Liver (tissue), 9 donors: Measurements from ENCODE around the gene GSAP. TPM values are rescaled to one million over a fixed set of nuclear protein-coding genes. Genes with fewer than 3 reads are reported as not detected.

Experiments used
- DNase-seq: peaks from one replicate; pipeline ENCODE4 v3.0.0-alpha.2; 2017; ENCODE audit warnings: low spot score
- H3K27ac ChIP-seq, 2 donors: one replicate each; pipeline ENCODE4 v1.7.0; 2013; ENCODE audit warnings: inconsistent platforms in 2 of 2, low read length in 2 of 2, control low read depth in 1 of 2, low read depth in 1 of 2, mild to moderate bottlenecking in 1 of 2
- H3K27me3 ChIP-seq, 4 donors: one replicate each; pipeline versions ENCODE4 v1.6.1 to v1.7.0; 2013; ENCODE audit warnings: low read length in 3 of 4, inconsistent platforms in 1 of 4, mild to moderate bottlenecking in 1 of 4, moderate library complexity in 1 of 4; ENCODE audit not compliant: control insufficient read depth in 4 of 4, insufficient read depth in 4 of 4
- H3K36me3 ChIP-seq, 4 donors: one replicate each; pipeline versions ENCODE4 v1.6.1 to v1.7.0; 2013; ENCODE audit warnings: low read length in 3 of 4, mild to moderate bottlenecking in 3 of 4, low read depth in 1 of 4, moderate library complexity in 1 of 4; ENCODE audit not compliant: control insufficient read depth in 4 of 4, insufficient read depth in 3 of 4
- H3K4me1 ChIP-seq, 4 donors: one replicate each; pipeline versions ENCODE4 v1.6.1 to v1.7.0; 2013; ENCODE audit warnings: low read length in 3 of 4, mild to moderate bottlenecking in 3 of 4, moderate library complexity in 1 of 4; ENCODE audit not compliant: control insufficient read depth in 4 of 4, insufficient read depth in 4 of 4
- H3K4me3 ChIP-seq, 3 donors: one replicate each; pipeline versions ENCODE4 v1.6.1 to v1.7.0; 2013; ENCODE audit warnings: low read length in 3 of 3, control low read depth in 1 of 3, low read depth in 1 of 3, mild to moderate bottlenecking in 1 of 3
- H3K9ac ChIP-seq, 2 donors: one replicate each; pipeline ENCODE4 v1.7.0; 2013; ENCODE audit warnings: low read length in 2 of 2, mild to moderate bottlenecking in 2 of 2, moderate library complexity in 2 of 2, control low read depth in 1 of 2, low read depth in 1 of 2
- H3K9me3 ChIP-seq, 4 donors: one replicate each; pipeline versions ENCODE4 v1.6.1 to v1.7.0; 2013; ENCODE audit warnings: low read length in 3 of 4; ENCODE audit not compliant: control insufficient read depth in 4 of 4
- EGR1 ChIP-seq, 2 donors: IDR thresholded peaks; 2 replicates each; pipeline ENCODE4 v1.6.1; 2016 to 2018; ENCODE audit warnings: antibody characterized with exemption in 2 of 2, low read depth in 2 of 2
- FOXA1 ChIP-seq: IDR thresholded peaks from 2 replicates; pipeline ENCODE4 v1.6.1; 2016; ENCODE audit warnings: antibody characterized with exemption
- GABPA ChIP-seq, 2 donors: IDR thresholded peaks in 1 of 2; conservative IDR thresholded peaks in 1 of 2; 2 replicates each; pipeline ENCODE4 v1.6.1; 2016; ENCODE audit warnings: antibody characterized with exemption in 2 of 2, mild to moderate bottlenecking in 1 of 2, moderate library complexity in 1 of 2
- HNF4G ChIP-seq: IDR thresholded peaks from 2 replicates; pipeline ENCODE4 v1.6.1; 2016; ENCODE audit warnings: antibody characterized with exemption
- JUND ChIP-seq, 2 donors: IDR thresholded peaks; 2 replicates each; pipeline ENCODE4 v1.6.1; 2016; ENCODE audit warnings: antibody characterized with exemption in 2 of 2
- RAD21 ChIP-seq, 2 donors: IDR thresholded peaks; 2 replicates each; pipeline ENCODE4 v1.6.1; 2016; ENCODE audit warnings: antibody characterized with exemption in 2 of 2, mild to moderate bottlenecking in 2 of 2
- RXRA ChIP-seq, 2 donors: IDR thresholded peaks; 2 replicates each; pipeline ENCODE4 v1.6.1; 2017 to 2018; ENCODE audit warnings: antibody characterized with exemption in 2 of 2, mild to moderate bottlenecking in 1 of 2
- YY1 ChIP-seq: IDR thresholded peaks from 2 replicates; pipeline ENCODE4 v1.6.1; 2016; ENCODE audit warnings: antibody characterized with exemption, mild to moderate bottlenecking
- WGBS: extraction: QIAGEN DNeasy Blood & Tissue Kit; methylation state at CpG from one replicate; pipeline ENCODE4 v1.1.7; 2013; 5-methylcytosine and 5-hydroxymethylcytosine counted together
- polyA plus RNA-seq, 2 donors: library from polyadenylated mRNA; stranded (reverse) in 1 of 2; unstranded in 1 of 2; fragments of 200-250 nt in 1 of 2; fragments of >200 nt in 1 of 2; fragmentation: Nextera tagmentation in 1 of 2; extraction: Ambion mirVana in 1 of 2; gene quantifications; one replicate each; pipeline versions ENCODE4 v1.2.1 to v1.2.3, GENCODE V29; 2013 to 2015
- total RNA-seq, 2 donors: library from RNA; depleted of rRNA; stranded (reverse); fragments of >200 nt; gene quantifications; one replicate each; pipeline ENCODE4 v1.2.3, GENCODE V29; 2014
- TF ChIP-seq, protein P1 (sequence below): fragments of 150-350 bp; IDR thresholded peaks from 2 replicates; pipeline ENCODE4 v1.5.1; 2017; ENCODE audit warnings: improper control_type of control experiment, low read depth, low read length; ENCODE audit not compliant: missing input control
- TF ChIP-seq, protein P2 (sequence below): IDR thresholded peaks from 2 replicates; pipeline ENCODE4 v1.6.1; 2016; ENCODE audit warnings: antibody characterized with exemption
- TF ChIP-seq, protein P3 (sequence below): IDR thresholded peaks from 2 replicates; pipeline ENCODE4 v1.6.1; 2016; ENCODE audit warnings: antibody characterized with exemption
- donor health status: healthy.
- donor health status: healthy.
- donor health status: healthy.
- donor health status: healthy.
- donor health status: healthy.

The GSAP gene
- total and polyA plus RNA-seq, 4 donors: 4.1 to 30.9 (median 17.7) TPM

DNA sequence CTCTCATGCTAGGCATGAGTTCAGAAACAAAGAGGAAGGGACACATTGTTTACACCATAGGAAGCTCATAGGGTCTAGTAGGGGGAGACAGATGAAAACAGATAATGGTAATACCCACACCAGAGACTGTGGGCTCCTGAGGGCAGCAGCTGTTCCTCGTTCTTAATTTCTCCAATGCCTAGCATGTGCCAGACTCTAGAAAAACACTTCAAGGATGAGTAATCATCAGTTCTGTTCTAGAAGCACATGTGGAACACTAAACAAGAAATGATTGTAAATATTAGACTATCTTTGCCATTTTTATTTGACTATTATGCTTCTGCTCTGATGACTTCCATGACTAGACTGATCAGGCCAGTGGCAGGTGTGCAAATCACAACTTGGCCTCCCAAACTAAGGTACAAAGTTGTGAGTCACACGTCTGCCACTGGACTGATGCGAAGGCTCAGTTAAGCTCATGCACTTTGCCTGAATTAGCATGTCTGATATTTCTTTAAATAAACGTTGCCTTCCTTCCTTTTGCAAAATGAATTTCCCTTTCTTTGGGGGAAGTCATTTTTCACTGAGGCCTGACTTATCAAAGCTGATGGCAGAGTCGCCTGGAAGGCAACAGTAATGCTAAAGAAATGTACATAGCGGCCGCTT lies 127.4 kb downstream of the GSAP start:
- TF ChIP-seq, protein P1, sequence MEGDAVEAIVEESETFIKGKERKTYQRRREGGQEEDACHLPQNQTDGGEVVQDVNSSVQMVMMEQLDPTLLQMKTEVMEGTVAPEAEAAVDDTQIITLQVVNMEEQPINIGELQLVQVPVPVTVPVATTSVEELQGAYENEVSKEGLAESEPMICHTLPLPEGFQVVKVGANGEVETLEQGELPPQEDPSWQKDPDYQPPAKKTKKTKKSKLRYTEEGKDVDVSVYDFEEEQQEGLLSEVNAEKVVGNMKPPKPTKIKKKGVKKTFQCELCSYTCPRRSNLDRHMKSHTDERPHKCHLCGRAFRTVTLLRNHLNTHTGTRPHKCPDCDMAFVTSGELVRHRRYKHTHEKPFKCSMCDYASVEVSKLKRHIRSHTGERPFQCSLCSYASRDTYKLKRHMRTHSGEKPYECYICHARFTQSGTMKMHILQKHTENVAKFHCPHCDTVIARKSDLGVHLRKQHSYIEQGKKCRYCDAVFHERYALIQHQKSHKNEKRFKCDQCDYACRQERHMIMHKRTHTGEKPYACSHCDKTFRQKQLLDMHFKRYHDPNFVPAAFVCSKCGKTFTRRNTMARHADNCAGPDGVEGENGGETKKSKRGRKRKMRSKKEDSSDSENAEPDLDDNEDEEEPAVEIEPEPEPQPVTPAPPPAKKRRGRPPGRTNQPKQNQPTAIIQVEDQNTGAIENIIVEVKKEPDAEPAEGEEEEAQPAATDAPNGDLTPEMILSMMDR: no peak
- TF ChIP-seq FOXA1 (no peak), RAD21 (IDR thresholded peaks at IDR 0.05) (no peak), GABPA (IDR thresholded peaks at IDR 0.05 in 1 of 2, conservative IDR thresholded peaks at IDR 0.05 in 1 of 2) (no peak), RXRA (IDR thresholded peaks at IDR 0.05) (no peak), HNF4G (no peak), JUND (IDR thresholded peaks at IDR 0.05) (no peak)
- TF ChIP-seq, protein P2, sequence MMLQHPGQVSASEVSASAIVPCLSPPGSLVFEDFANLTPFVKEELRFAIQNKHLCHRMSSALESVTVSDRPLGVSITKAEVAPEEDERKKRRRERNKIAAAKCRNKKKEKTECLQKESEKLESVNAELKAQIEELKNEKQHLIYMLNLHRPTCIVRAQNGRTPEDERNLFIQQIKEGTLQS: no peak
- TF ChIP-seq, protein P3, sequence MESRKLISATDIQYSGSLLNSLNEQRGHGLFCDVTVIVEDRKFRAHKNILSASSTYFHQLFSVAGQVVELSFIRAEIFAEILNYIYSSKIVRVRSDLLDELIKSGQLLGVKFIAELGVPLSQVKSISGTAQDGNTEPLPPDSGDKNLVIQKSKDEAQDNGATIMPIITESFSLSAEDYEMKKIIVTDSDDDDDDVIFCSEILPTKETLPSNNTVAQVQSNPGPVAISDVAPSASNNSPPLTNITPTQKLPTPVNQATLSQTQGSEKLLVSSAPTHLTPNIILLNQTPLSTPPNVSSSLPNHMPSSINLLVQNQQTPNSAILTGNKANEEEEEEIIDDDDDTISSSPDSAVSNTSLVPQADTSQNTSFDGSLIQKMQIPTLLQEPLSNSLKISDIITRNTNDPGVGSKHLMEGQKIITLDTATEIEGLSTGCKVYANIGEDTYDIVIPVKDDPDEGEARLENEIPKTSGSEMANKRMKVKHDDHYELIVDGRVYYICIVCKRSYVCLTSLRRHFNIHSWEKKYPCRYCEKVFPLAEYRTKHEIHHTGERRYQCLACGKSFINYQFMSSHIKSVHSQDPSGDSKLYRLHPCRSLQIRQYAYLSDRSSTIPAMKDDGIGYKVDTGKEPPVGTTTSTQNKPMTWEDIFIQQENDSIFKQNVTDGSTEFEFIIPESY: no peak
- Histone ChIP-seq H3K27ac (no peak overlapping the region), H3K4me3 (no peak overlapping the region), H3K27me3 (no peaks in the 10 kb centered on the region), H3K36me3 (no peaks in the 10 kb centered on the region), H3K9me3 (no peaks in the 10 kb centered on the region), H3K4me1 (no peaks in the 10 kb centered on the region), H3K9ac (no peak overlapping the region)
- WGBS: 76% methylated on average over 7 of the region's 7 CpGs
- no peak for DNase-seq

DNA sequence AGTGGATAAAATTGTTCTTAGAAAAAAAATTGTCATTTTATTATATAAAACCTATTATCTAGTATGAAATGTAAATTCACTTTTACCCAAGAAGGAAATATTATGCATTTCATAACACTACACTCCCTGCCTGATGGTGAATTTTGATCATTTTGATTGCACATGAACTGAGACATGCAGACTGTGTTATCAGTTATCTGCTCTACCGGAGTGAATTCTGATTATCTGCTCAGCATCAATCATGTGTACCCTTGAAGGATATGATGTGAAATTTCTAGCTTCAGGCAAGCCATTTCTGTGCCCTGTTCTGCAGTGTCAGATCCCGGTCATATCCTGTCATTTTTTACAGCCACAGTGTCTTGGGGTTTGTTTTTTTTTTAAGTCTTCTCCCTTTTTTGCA lies 131.5 kb downstream of the GSAP start:
- 80% methylated on average over 2 of the region's 2 CpGs for WGBS
- H3K27me3 ChIP-seq: no peaks in the 10 kb centered on the region
- no peak for DNase-seq
- no peaks in the 10 kb centered on the region for H3K9me3 ChIP-seq
- H3K27ac ChIP-seq: no peak overlapping the region
- peaks cover 0 to 6% (median 2%) of the 10 kb centered on the region in 4 donors for H3K4me1 ChIP-seq
- no peaks in the 10 kb centered on the region for H3K36me3 ChIP-seq
- no peak overlapping the region for H3K4me3 ChIP-seq
- no peak for TF ChIP-seq YY1
- no peak for TF ChIP-seq GABPA (IDR thresholded peaks at IDR 0.05 in 1 of 2, conservative IDR thresholded peaks at IDR 0.05 in 1 of 2)
- TF ChIP-seq, protein P3: no peak
- TF ChIP-seq EGR1 (IDR thresholded peaks at IDR 0.05; ENCODE audit: low read depth in 2 of 2): no peak
- H3K9ac ChIP-seq: no peak overlapping the region
